Neutrophil (primary cell): ENCODE measurements around the gene ZC3H7A.

Experiments
- H3K27ac ChIP-seq: fragments of 200-600 bp; sonication (generic); 2 replicates; pipeline ENCODE4 v1.5.1; 2016; ENCODE audit warnings: mild to moderate bottlenecking, moderate library complexity
- H3K27me3 ChIP-seq: fragments of 200-600 bp; sonication (generic); 2 replicates; pipeline ENCODE4 v1.6.0; 2016; ENCODE audit warnings: mild to moderate bottlenecking
- H3K36me3 ChIP-seq: fragments of 200-600 bp; sonication (generic); 2 replicates; pipeline ENCODE4 v1.5.1; 2017
- H3K4me1 ChIP-seq, 2 experiments: fragments of 200-600 bp in 1 of 2; sonication (generic) in 1 of 2; 1 replicate in 1 of 2; 2 replicates in 1 of 2; pipeline versions ENCODE4 v1.5.1 to v1.6.1; 2013 to 2016; ENCODE audit warnings: low read depth in 1 of 2, low read length in 1 of 2, mild to moderate bottlenecking in 1 of 2, moderate library complexity in 1 of 2; ENCODE audit not compliant: control insufficient read depth in 1 of 2, insufficient read depth in 1 of 2
- H3K4me3 ChIP-seq, 2 experiments: fragments of 200-600 bp in 1 of 2; sonication (generic) in 1 of 2; 1 replicate in 1 of 2; 2 replicates in 1 of 2; pipeline ENCODE4 v1.5.1; 2013 to 2016; ENCODE audit warnings: low read depth in 1 of 2, low read length in 1 of 2, mild to moderate bottlenecking in 1 of 2, moderate library complexity in 1 of 2
- H3K9me3 ChIP-seq: fragments of 200-600 bp; sonication (generic); 2 replicates; pipeline ENCODE4 v1.5.1; 2016
- CTCF ChIP-seq: fragments of 200-600 bp; sonication (generic); IDR thresholded peaks from 2 replicates; pipeline ENCODE4 v1.5.1; 2016; ENCODE audit warnings: antibody characterized with exemption

ZC3H7A gene, protein sequence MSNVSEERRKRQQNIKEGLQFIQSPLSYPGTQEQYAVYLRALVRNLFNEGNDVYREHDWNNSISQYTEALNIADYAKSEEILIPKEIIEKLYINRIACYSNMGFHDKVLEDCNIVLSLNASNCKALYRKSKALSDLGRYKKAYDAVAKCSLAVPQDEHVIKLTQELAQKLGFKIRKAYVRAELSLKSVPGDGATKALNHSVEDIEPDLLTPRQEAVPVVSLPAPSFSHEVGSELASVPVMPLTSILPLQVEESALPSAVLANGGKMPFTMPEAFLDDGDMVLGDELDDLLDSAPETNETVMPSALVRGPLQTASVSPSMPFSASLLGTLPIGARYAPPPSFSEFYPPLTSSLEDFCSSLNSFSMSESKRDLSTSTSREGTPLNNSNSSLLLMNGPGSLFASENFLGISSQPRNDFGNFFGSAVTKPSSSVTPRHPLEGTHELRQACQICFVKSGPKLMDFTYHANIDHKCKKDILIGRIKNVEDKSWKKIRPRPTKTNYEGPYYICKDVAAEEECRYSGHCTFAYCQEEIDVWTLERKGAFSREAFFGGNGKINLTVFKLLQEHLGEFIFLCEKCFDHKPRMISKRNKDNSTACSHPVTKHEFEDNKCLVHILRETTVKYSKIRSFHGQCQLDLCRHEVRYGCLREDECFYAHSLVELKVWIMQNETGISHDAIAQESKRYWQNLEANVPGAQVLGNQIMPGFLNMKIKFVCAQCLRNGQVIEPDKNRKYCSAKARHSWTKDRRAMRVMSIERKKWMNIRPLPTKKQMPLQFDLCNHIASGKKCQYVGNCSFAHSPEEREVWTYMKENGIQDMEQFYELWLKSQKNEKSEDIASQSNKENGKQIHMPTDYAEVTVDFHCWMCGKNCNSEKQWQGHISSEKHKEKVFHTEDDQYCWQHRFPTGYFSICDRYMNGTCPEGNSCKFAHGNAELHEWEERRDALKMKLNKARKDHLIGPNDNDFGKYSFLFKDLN

GRCh38 chr16:11797166-11797956, at the start of gene ZC3H7A:
TSS of gene ZC3H7A (minus strand) at chr16:11797258. CDS start at chr16:11782354, 14,904 bp downstream.
- no peaks in the 10 kb centered on the region for H3K27me3 ChIP-seq
- no peaks in the 10 kb centered on the region for H3K36me3 ChIP-seq
- H3K9me3 ChIP-seq: no peaks in the 10 kb centered on the region
- peak within 1 kb of the TSS; percentile 96 for H3K27ac ChIP-seq
- peaks cover 52 to 64% of the 10 kb centered on the region in 2 experiments for H3K4me1 ChIP-seq
- H3K4me3 ChIP-seq: peak within 1 kb of the TSS; percentile 83 to 87
- peak; percentile 99 for TF ChIP-seq CTCF

- Histone ChIP-seq H3K27ac (no peak overlapping the region), H3K27me3 (no peaks in the 10 kb centered on the region), H3K36me3 (peaks cover 53% of the 10 kb centered on the region), H3K9me3 (no peaks in the 10 kb centered on the region), H3K4me1 (no peaks in the 10 kb centered on the region), H3K4me3 (no peak overlapping the region)
- TF ChIP-seq CTCF: no peak
Measured at GRCh38 chr16:11844499-11844898, 47.4 kb upstream of the ZC3H7A start.

- no peaks in the 10 kb centered on the region for H3K9me3 ChIP-seq
- H3K4me1 ChIP-seq: no peaks in the 10 kb centered on the region
- H3K36me3 ChIP-seq: peaks cover 56% of the 10 kb centered on the region
- H3K27me3 ChIP-seq: no peaks in the 10 kb centered on the region
- no peak overlapping the region for H3K27ac ChIP-seq
- no peak overlapping the region for H3K4me3 ChIP-seq
- TF ChIP-seq CTCF: no peak
Measured at GRCh38 chr16:11843861-11844260, 46.8 kb upstream of the ZC3H7A start.

DNA sequence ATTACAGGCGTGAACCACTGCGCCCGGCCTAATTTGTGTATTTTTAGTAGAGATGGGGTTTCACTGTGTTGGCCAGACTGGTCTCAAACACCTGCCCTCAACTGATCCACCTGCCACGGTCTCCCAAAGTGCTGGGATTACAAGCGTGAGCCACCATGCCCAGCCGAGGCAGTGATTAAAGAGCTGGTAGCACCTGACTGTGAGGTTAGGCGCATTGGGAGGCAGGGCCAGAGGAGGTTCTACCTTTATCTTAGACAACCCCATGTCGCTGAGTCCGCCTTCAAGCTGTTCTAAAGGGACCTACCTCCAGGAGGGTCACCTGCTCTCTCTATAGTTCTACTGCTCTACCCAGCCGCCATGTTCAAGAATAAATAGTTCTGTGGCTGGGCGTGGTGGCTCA, 46.1 kb upstream of the ZC3H7A start:
- TF ChIP-seq CTCF: no peak
- peaks cover 61% of the 10 kb centered on the region for H3K36me3 ChIP-seq
- no peak overlapping the region for H3K4me3 ChIP-seq
- no peaks in the 10 kb centered on the region for H3K27me3 ChIP-seq
- no peaks in the 10 kb centered on the region for H3K9me3 ChIP-seq
- no peak overlapping the region for H3K27ac ChIP-seq
- no peaks in the 10 kb centered on the region for H3K4me1 ChIP-seq

GRCh38 chr16:11841026-11841425, 44.0 kb upstream of the ZC3H7A start:
- Histone ChIP-seq H3K4me3 (no peak overlapping the region), H3K4me1 (no peaks in the 10 kb centered on the region), H3K36me3 (peaks cover 68% of the 10 kb centered on the region), H3K27ac (no peak overlapping the region), H3K27me3 (no peaks in the 10 kb centered on the region), H3K9me3 (no peaks in the 10 kb centered on the region)
- no peak for TF ChIP-seq CTCF
